HepG2 (cell line): Measurements from ENCODE around the gene ZNF343. TPM values are rescaled to one million over a fixed set of nuclear protein-coding genes. Genes with fewer than 3 reads are reported as not detected.

ENCODE experiments used
- MAFK ChIP-seq, 2 experiments: IDR thresholded peaks in 1 of 2; conservative IDR thresholded peaks in 1 of 2; 2 replicates each; pipeline ENCODE4 v1.6.1; 2011; ENCODE audit warnings: improper control_type of control experiment in 2 of 2, low read length in 2 of 2
- ZBTB49 ChIP-seq: sonication (generic); formaldehyde crosslinking; IDR thresholded peaks from 2 replicates; pipeline ENCODE4 v1.4.0; 2020; ENCODE audit warnings: missing genetic modification reagents, borderline replicate concordance
- ZNF318 ChIP-seq: sonication (generic); formaldehyde crosslinking; IDR thresholded peaks from 2 replicates; pipeline ENCODE4 v1.4.0; 2020; ENCODE audit warnings: mild to moderate bottlenecking, missing genetic modification reagents
- polyA plus RNA-seq, 8 experiments: library from polyadenylated mRNA; depleted of rRNA in 3 of 8; stranded (reverse) in 7 of 8; unstranded in 1 of 8; fragments of >200 nt; fragmentation: Illumina TruSeq in 4 of 8; extraction: Trizol in 4 of 8; gene quantifications; 2 replicates each; pipeline versions ENCODE4 v1.2.1 to v1.2.3, GENCODE V29; 2011 to 2016; ENCODE audit warnings: low read depth in 4 of 8, missing spikeins in 1 of 8, mixed read lengths in 1 of 8; ENCODE audit not compliant: insufficient read depth in 1 of 8
- total RNA-seq, 5 experiments: library from RNA; depleted of rRNA; stranded (reverse); fragments of >200 nt; fragmentation: Illumina TruSeq; extraction: Trizol; gene quantifications; 2 replicates each; pipeline ENCODE4 v1.2.3, GENCODE V29; 2016; ENCODE audit warnings: low read depth in 1 of 5

The ZNF343 gene
- total and polyA plus RNA-seq, 2 of the 13 experiments (the other 11 are each of a cell fraction or from before 2014, with no cell fraction given), result 16.4 to 22.1 TPM

DNA sequence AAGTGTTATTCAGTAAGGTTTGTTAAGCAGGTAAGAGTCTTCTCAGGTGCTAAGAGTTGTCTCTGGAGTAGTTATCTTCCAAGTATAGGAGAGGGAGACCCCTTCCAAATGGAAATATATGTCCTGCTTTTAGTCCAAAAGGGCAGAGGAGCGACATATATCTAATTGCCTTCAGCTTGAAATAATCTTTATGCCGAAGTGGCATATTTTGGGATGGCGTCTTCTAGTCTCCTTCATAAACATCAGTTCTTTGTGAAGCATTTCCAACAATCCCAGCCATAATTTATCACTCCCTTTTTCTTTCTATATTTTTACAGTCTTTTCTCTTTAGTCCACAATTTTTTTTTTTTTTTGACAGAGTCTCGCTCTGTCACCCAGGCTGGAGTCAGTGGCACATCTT lies 33.6 kb upstream of the ZNF343 start (continued):
- no peak for TF ChIP-seq ZNF318 (CRISPR knock-in tag)
- TF ChIP-seq MAFK (conservative IDR thresholded peaks at IDR 0.05 in 1 of 2, IDR thresholded peaks at IDR 0.05 in 1 of 2; ENCODE audit: low read length in 2 of 2), result peak; percentile 71 to 76
- TF ChIP-seq ZBTB49 (CRISPR knock-in tag), result no peak
